ENCODE data around the gene FBXO38.

The FBXO38 gene

DNA sequence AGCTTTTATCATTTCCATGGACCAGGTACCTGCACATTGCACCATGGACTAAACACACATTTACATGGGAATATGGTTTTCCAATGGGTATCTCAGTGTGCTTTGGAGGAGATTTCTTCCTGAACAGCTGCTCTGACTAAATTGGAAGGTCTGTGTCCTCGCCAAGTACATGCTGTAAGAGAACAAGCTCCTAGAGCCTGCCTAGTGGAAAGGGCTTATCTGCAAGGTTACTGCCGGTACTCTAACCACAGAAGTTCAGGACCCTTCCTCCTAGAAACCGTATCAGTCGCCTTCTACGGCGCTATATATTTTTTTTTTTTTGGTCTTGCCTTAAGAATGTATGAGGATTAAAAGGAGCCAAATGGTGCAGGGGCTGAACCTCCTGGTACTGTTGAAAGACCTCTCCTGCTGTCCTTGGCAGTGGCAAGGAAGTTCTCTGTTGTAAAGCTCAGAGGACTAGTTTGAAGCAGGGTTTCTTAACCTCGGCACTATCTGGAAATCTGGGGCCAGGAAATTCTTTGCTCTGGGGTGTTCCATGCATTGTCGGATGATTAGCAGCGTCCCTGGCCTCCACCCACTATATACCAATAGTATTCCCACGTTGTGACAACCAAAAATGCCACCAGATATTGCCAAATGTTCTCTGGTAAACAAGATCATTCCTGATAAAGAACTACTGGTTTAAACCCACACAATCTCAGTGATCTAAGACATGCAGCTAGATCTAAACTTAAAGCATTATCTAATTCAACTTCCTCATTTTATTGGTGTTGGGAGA, 107.4 kb downstream of the FBXO38 start:
- H3K4me3 ChIP-seq (replicated peaks in 1 of 2; ENCODE audit: low read depth in 2 of 2, low read length in 2 of 2), result no peak overlapping the region
- TF ChIP-seq, protein P1, sequence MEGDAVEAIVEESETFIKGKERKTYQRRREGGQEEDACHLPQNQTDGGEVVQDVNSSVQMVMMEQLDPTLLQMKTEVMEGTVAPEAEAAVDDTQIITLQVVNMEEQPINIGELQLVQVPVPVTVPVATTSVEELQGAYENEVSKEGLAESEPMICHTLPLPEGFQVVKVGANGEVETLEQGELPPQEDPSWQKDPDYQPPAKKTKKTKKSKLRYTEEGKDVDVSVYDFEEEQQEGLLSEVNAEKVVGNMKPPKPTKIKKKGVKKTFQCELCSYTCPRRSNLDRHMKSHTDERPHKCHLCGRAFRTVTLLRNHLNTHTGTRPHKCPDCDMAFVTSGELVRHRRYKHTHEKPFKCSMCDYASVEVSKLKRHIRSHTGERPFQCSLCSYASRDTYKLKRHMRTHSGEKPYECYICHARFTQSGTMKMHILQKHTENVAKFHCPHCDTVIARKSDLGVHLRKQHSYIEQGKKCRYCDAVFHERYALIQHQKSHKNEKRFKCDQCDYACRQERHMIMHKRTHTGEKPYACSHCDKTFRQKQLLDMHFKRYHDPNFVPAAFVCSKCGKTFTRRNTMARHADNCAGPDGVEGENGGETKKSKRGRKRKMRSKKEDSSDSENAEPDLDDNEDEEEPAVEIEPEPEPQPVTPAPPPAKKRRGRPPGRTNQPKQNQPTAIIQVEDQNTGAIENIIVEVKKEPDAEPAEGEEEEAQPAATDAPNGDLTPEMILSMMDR (IDR thresholded peaks at IDR 0.05; ENCODE audit: low read depth, low read length), result no peak
- DNase-seq (ENCODE audit: low read depth in 2 of 2), result peak in 1 of 2 donors; percentile 11

DNA sequence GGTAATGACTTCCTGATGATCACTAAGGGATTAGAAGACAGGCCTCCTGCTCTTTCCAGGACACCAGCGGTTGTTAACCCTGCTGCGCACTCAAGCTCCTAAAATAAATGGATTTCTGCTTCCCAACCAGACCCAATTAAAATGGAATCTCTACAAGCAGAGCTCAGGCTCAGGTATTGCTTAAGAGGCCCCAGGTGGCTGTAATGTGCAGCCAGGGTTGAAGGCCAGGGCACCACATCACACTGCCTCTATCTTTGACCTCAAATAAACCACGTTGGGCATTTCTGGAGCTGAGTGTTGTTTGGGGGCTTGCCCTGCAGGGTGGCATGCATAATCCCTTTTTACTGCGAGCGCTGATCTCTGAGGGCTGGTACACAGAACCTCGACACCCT, 108.0 kb downstream of the FBXO38 start:
- H3K4me3 ChIP-seq (replicated peaks in 1 of 2; ENCODE audit: low read depth in 2 of 2, low read length in 2 of 2), result no peak overlapping the region
- DNase-seq (ENCODE audit: low read depth in 2 of 2), result no peak
- TF ChIP-seq, protein P1 (IDR thresholded peaks at IDR 0.05; ENCODE audit: low read depth, low read length), result no peak

DNA sequence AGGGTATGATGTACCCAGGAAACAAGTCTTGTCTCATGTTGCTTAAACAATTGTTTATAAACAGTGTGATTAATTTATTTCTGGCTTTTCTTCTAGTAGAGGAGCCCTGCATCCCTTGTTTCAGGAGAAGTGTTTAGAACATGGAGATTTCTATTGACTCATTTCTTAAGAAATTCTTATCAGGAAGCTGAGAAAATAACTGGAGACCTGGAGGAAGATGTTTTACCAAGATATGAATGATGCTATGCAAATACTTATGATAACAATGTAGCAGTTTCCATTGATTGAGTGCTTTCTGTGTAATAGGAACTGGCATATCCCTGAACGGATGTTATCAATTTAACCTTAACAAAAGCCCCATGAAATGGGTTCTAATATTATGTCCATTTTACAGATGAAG, 108.6 kb downstream of the FBXO38 start:
- TF ChIP-seq, protein P1 (IDR thresholded peaks at IDR 0.05; ENCODE audit: low read depth, low read length), result no peak
- DNase-seq (ENCODE audit: low read depth in 2 of 2), result no peak

More for the DNA sequence above, 108.6 kb downstream of the FBXO38 start:
- H3K4me3 ChIP-seq (replicated peaks in 1 of 2; ENCODE audit: low read depth in 2 of 2, low read length in 2 of 2), result no peak overlapping the region

Measured in cardiac fibroblast (primary cell).